Globus pallidus (tissue), 1 donor: ENCODE measurements around the gene GPC6.

Source experiments
- DNase-seq: peaks from one replicate; pipeline ENCODE4 v3.0.0-alpha.2; 2015; ENCODE audit warnings: low spot score

The GPC6 gene

GRCh38 chr13:93268327-93269028, 41.9 kb downstream of the GPC6 start:
- DNase-seq = no peak

GRCh38 chr13:93270769-93271742, 44.4 kb downstream of the GPC6 start:
- no peak for DNase-seq

DNA sequence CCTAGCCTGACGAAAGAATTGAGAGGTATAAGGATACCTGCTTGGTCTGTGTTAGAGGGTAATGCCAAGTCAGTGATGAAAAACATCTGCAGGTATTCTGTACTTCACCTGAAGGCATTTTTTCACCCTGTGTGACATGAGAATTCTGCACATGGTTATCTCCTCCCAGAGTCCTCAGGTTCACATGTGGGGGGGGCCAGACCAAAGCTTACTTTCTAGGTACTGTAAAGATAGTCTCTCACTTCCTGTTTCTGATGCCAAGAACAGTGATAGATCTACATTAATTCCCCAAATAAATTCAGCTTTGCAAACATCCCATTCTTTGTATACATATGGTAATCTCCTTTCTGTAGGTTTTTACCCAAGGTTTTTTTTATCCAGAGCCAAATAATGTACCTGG, 53.4 kb downstream of the GPC6 start:
- DNase-seq = no peak

DNA sequence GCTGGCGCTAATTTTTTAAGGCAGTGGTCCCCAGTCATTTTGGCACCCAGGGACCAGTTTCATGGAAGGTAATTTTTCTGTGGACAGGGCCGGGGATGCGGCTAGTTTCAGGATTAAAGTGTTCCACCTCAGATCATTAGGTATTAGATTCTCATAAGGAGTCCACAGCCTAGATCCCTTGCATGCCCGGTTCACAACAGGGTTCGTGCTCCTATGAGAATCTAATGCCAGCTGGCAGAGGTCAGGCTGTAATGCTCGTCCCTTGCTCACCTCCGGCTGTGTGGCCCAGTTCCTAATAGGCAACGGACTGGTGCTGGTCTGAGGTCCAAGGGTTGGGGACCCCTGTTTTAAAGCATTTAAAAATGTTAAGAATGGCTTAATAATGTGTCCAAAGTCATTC, 54.1 kb downstream of the GPC6 start:
- DNase-seq = no peak

DNA sequence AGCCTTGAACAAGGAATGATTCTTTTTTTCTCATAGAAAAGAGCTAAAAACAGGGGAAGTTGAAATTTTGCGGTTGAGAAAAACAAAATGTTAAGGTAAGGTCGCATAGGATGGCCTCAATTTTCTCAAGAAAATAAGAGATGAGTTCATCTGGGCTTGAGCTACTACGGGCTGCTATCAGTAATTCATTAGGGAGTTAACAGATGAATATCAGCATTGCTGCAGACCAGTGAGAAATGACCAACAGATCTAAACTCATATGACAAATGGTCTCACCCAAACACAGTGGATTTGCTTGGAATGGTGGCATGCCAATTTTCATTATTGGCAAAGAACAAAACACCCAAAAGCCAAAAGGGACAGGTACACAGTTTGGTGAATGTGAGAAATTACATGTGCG, 56.6 kb downstream of the GPC6 start:
- no peak for DNase-seq

DNA sequence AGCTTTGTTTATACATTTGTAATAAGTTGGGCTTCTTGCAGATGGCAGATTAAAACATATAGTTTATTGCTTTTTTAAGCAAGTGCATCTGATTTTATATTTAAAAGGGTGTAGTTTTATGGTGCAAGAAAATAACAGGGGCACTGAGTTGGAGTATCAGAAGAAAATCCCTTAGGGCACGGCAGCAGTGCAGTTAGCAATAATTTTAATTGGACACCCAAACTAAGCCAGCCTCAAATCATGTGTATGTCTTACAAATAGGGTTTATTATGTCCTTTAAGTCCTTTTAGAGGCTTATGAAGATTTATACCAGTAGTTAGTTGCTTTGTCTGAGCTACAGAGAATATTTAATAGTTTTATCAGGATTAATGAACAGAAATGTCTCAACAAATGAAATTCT, 57.5 kb downstream of the GPC6 start:
- no peak for DNase-seq

GRCh38 chr13:93286047-93286446, 59.4 kb downstream of the GPC6 start:
- DNase-seq = no peak

DNA sequence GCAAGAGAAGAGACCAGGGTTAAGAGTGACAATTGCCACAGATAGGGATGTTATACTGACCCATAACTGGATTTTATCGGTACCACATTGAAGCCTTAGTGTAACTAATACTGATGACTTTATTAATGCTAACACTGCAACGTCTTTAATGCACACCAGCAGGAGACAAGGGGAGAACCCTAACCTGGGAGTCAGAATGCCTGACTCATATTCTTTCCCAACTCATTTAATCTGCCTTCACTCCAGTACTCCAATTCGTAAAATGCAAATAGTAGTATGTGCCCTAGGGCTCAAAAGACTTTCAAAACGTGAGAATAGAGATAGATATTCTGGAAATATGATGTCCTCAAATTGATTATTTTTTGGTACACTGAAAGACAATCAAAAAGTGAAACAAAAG, 62.4 kb downstream of the GPC6 start:
- DNase-seq = no peak

DNA sequence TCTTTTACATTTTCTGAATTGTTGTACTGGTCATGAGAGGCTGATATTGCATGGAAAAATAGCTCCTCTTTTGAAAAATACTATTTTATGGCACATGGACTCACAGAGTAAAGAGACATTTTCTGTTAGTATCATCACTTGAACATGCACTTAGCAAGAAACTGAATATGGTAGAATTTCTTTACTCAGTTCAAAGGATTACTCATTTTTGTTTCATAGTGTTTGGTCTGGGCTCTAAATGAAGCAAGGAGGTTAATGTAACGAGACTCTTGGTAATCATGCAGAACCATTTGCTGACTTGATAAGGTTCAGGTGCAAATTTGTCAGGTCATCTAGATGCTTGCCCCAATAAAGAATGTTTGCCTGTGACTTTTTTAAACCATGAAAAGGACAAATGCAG, 63.2 kb downstream of the GPC6 start:
- no peak for DNase-seq

DNA sequence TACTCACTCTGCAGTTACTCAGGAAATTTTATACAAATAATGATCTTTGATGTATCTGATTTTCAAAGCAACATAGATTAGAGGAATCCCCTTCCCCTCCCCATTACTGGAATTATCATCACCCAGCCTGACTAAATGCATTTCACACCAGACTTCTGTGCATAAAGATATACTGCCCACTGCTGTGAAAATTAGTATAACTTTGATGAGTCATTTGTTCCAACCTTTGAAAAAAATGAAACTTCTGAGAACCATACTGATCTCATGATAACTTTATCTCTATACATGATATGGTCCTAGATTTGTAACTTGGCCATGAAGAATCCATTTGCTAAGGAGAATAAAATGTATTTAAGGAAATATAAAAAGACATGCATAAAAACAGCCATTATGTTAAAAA, 63.9 kb downstream of the GPC6 start:
- no peak for DNase-seq

- no peak for DNase-seq
These were observed 65.8 kb downstream of the GPC6 start for GRCh38 chr13:93292366-93292765.

DNA sequence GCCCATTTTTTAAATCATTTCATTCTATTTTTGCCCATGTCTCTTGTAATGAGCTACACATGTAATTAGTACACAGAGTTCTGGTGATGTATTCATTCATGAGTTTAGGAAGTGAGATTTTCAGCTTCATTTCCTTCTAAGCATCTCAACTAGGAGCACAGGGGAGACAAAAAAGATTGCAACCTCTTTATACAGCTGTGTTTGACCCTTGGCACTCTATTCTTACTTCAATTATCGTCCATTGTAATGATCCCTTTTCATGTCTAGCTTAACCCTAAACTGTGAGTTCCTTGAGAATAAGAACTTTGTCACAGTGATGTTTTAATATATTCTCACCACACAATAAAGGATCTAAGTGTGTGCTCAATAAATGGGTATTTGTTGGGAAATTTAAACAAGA, 67.1 kb downstream of the GPC6 start:
- no peak for DNase-seq

GRCh38 chr13:93296584-93296983, 70.0 kb downstream of the GPC6 start:
- no peak for DNase-seq

- DNase-seq = no peak
These were observed 72.1 kb downstream of the GPC6 start for GRCh38 chr13:93298713-93299112.

- no peak for DNase-seq
These were observed 77.5 kb downstream of the GPC6 start for GRCh38 chr13:93304134-93304533.

DNA sequence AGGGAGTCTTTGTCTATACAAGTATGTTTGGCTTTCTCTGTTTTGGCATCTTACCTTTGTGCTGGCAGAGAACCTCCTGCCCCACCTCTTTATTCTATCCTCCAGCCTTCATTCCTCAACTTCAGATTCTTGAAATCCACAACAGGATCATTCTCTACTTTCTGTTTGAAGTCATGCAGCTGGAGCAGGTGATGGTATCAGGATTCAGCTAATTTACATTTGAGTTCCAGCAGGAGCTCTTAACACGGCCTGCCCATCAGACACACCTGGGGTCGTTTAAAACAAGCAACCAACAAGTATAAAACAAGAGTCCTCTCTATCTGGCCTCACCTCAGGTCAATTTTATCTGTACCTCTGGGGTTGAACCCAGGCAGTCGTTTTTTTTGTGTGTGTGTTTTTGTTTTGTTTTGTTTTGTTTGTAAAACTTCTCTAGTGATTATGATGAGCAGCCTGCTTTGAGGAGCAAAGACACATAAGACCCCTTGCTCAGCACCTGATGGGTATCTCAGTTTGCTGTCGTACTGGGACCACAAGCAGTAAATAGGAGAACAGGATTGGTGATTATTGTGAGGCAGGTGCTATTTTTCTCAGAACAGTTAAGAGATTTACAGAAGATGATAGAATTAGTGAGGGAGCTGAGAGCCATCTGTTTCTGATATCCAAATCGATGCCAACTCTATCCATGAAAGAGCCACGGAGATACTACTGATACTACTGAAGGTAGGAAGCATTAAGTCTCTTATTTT, 78.4 kb downstream of the GPC6 start:
- DNase-seq = no peak

- no peak for DNase-seq
These were observed 79.3 kb downstream of the GPC6 start for GRCh38 chr13:93305886-93306285.

GRCh38 chr13:93307136-93307535, 80.5 kb downstream of the GPC6 start:
- DNase-seq = no peak

- no peak for DNase-seq
These were observed 81.0 kb downstream of the GPC6 start for GRCh38 chr13:93307651-93308050.

DNA sequence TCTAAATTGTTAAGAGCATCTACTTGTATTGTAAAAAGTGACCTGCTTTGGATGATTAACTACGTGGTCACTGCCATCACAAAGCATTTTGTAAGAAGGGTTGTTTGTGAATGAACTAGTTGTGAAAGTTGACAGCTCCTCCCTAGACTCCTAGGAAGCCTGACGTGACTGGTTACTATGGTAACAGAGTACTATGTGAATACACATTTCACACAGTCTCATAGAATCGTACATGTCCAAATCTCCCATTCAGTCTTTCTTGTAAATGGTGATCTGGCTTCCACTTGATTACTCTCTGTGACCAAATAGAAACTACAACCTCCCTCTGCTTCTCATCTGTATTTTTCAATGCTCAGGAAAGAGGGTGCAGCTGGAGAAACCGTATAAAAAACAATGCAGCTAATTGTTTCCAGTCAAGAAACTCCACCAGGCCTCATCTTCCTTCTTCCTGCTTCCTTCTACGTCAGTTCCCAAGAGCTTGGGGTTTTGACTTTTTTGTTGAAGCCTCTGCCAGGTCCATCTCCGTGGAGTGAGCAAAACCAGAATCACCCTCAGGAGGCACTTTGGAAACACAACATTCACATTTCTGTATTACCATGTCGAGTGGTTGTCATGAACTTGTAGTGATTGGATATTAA, 83.4 kb downstream of the GPC6 start:
- DNase-seq = no peak

DNA sequence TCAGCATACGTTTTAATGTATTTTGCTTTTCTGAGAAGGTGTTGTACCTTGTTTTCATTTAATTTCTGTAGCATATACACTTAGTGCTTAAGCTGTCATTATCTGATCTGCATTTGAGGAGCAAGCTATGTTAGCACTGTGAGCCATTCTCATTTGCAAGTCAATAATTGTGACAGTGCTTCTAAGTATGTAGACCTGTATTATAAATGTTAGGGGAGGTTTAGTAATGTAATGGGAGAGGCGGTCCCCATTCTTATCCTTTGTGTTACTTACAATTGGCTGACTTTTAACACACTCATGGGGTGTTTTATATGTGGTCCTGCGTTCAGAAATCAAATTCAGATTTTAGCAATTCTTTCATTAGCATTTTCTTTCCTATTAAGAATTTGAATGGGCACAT, 90.2 kb downstream of the GPC6 start:
- no peak for DNase-seq
